ENCODE data around the gene PAF1.
A peak's percentile ranks its signal among the peaks of the same experiment; 100 is the strongest.
"Not testable (repeated sequence)": the region's sequence is repeated elsewhere in the genome, so short reads cannot be mapped to it uniquely, and the experiment has no call there.

Gene PAF1

GRCh38 chr19:39345956-39346355 is 45.0 kb downstream of the PAF1 start:
- no peak overlapping the region for H3K27ac Mint-ChIP-seq
- no peaks in the 10 kb centered on the region for H3K27me3 Mint-ChIP-seq
- H3K36me3 Mint-ChIP-seq (ENCODE audit: low read depth), result peaks cover 21% of the 10 kb centered on the region
- ATAC-seq (no peak), DNase-seq (no peak)
- H3K4me1 Mint-ChIP-seq, result peaks cover 64% of the 10 kb centered on the region
- no peak overlapping the region for H3K4me3 Mint-ChIP-seq
- no peaks in the 10 kb centered on the region for H3K9me3 Mint-ChIP-seq

GRCh38 chr19:39342647-39343305 is 48.1 kb downstream of the PAF1 start:
- ATAC-seq (no peak), DNase-seq (no peak)
- H3K4me1 Mint-ChIP-seq, result peaks cover 67% of the 10 kb centered on the region
- H3K4me3 Mint-ChIP-seq, result peak overlapping the region; percentile 82
- H3K27me3 Mint-ChIP-seq, result no peaks in the 10 kb centered on the region
- peaks cover 7% of the 10 kb centered on the region for H3K36me3 Mint-ChIP-seq (ENCODE audit: low read depth)
- H3K9me3 Mint-ChIP-seq, result no peaks in the 10 kb centered on the region
- H3K27ac Mint-ChIP-seq, result peak overlapping the region; percentile 75

GRCh38 chr19:39341719-39342604 is 48.9 kb downstream of the PAF1 start, which contains the start of gene SAMD4B:
TSS of gene SAMD4B (plus strand) at chr19:39342421. CDS start at chr19:39356894, 14,473 bp downstream.
- DNase-seq, result peak; percentile 98
- Mint-ChIP-seq H3K9me3 (no peaks in the 10 kb centered on the region), H3K27me3 (no peaks in the 10 kb centered on the region), H3K4me1 (peaks cover 67% of the 10 kb centered on the region), H3K36me3 (ENCODE audit: low read depth) (peaks cover 3% of the 10 kb centered on the region), H3K4me3 (peak within 1 kb of the TSS; percentile 87), H3K27ac (peak within 1 kb of the TSS; percentile 82)
- ATAC-seq, result peak; percentile 95

- H3K36me3 Mint-ChIP-seq (ENCODE audit: low read depth), result peaks cover 3% of the 10 kb centered on the region
- DNase-seq (peak; percentile 36), ATAC-seq (peak; percentile 4)
- peaks cover 63% of the 10 kb centered on the region for H3K4me1 Mint-ChIP-seq
- peak overlapping the region; percentile 87 for H3K4me3 Mint-ChIP-seq
- peak overlapping the region; percentile 82 for H3K27ac Mint-ChIP-seq
- H3K9me3 Mint-ChIP-seq, result no peaks in the 10 kb centered on the region
- no peaks in the 10 kb centered on the region for H3K27me3 Mint-ChIP-seq
These were observed 49.7 kb downstream of the PAF1 start for GRCh38 chr19:39341129-39341718.

GRCh38 chr19:39340156-39340555 is 50.8 kb downstream of the PAF1 start:
- not testable (repeated sequence) for DNase-seq, ATAC-seq

GRCh38 chr19:39339674-39340073 is 51.2 kb downstream of the PAF1 start:
- no peak for DNase-seq
- no peaks in the 10 kb centered on the region for H3K27me3 Mint-ChIP-seq
- peaks cover 8% of the 10 kb centered on the region for H3K36me3 Mint-ChIP-seq (ENCODE audit: low read depth)
- H3K4me1 Mint-ChIP-seq, result peaks cover 61% of the 10 kb centered on the region
- peak overlapping the region; percentile 82 for H3K27ac Mint-ChIP-seq
- no peaks in the 10 kb centered on the region for H3K9me3 Mint-ChIP-seq
- no peak overlapping the region for H3K4me3 Mint-ChIP-seq
- ATAC-seq, result no peak

More at GRCh38 chr19:39340156-39340555, 50.8 kb downstream of the PAF1 start:
- not testable (repeated sequence) for H3K27me3 Mint-ChIP-seq; H3K9me3 Mint-ChIP-seq; H3K36me3 Mint-ChIP-seq (ENCODE audit: low read depth)
- Mint-ChIP-seq H3K4me1 (peaks cover 61% of the 10 kb centered on the region), H3K4me3 (peak overlapping the region; percentile 87), H3K27ac (peak overlapping the region; percentile 82)

- Mint-ChIP-seq H3K9me3 (no peaks in the 10 kb centered on the region), H3K4me1 (peaks cover 63% of the 10 kb centered on the region), H3K27me3 (no peaks in the 10 kb centered on the region), H3K36me3 (ENCODE audit: low read depth) (peaks cover 16% of the 10 kb centered on the region), H3K4me3 (peak overlapping the region; percentile 96), H3K27ac (no peak overlapping the region)
- DNase-seq (no peak), ATAC-seq (no peak)
These were observed 54.4 kb downstream of the PAF1 start for GRCh38 chr19:39336483-39336882.

Data from activated naive CD8-positive, alpha-beta T cell treated with anti-CD3 and anti-CD28 coated beads, Interleukin-2, amount 50 U/mL, for 24 hours (primary cell).